ENCODE data around the gene LRRN1.

DNA sequence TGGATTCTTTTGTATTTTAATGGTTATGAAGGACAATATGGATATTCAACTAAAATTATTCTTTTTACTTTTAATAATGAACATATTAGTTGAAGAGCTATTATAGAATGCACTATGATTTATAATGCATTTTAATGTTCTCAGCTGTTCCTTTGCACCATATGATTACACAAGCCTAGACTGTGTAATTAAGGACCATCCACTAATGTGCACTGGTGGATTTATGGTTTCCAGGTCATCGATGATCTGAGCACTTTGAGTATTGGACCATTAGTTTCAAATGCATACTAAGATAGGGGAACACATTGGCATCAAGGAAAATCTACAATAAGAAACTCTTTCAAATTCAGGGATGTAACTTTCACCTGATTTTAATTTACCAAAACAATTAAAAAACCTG is 16.8 kb downstream of the LRRN1 start:
- TF ChIP-seq POLR2AphosphoS5 (IDR thresholded peaks at IDR 0.05) (no peak), CTCF (IDR thresholded peaks at IDR 0.05; ENCODE audit: poor library complexity, severe bottlenecking) (no peak), EZH2 (IDR thresholded peaks at IDR 0.05; ENCODE audit: borderline replicate concordance, insufficient read depth, low read length, poor library complexity, severe bottlenecking) (no peak), EP300 (conservative IDR thresholded peaks at IDR 0.05; ENCODE audit: poor library complexity, severe bottlenecking) (no peak), TAF1 (IDR thresholded peaks at IDR 0.05; ENCODE audit: low read depth) (no peak)

Measured in neural cell (in vitro differentiated cells).